ENCODE results near the gene UVRAG.

Gene UVRAG

GRCh38 chr11:76129729-76130128, 314.7 kb downstream of the UVRAG start:
- peaks cover 5% of the 10 kb centered on the region for H3K4me1 ChIP-seq (ENCODE audit: low read length)
- H3K27ac ChIP-seq (ENCODE audit: low read length) = no peak overlapping the region
- H3K27me3 ChIP-seq (ENCODE audit: low read depth, low read length) = no peaks in the 10 kb centered on the region
- peaks cover 19% of the 10 kb centered on the region; the same call in 1 of the 2 replicates for H4K20me1 ChIP-seq (ENCODE audit: insufficient read depth, low read length)
- H2AFZ ChIP-seq (ENCODE audit: low read depth, low read length) = no peak overlapping the region
- H3K9ac ChIP-seq (ENCODE audit: low read length) = no peak overlapping the region
- H3K4me2 ChIP-seq (ENCODE audit: low read length) = no peak overlapping the region
- no peaks in the 10 kb centered on the region for H3K79me2 ChIP-seq (ENCODE audit: low read length)
- no peak overlapping the region for H3K4me3 ChIP-seq (ENCODE audit: low read length)
- TF ChIP-seq CTCF (IDR thresholded peaks at IDR 0.05; ENCODE audit: low read depth, low read length) = no peak
- TF ChIP-seq EZH2phosphoT487 (IDR thresholded peaks at IDR 0.05; ENCODE audit: low read depth) = no peak
- H3K9me3 ChIP-seq (ENCODE audit: insufficient read depth, low read length) = no peaks in the 10 kb centered on the region
- peaks cover 15% of the 10 kb centered on the region for H3K36me3 ChIP-seq (replicated peaks; ENCODE audit: low read depth, low read length)

- Histone ChIP-seq H3K4me3 (ENCODE audit: low read length) (no peak overlapping the region), H3K9me3 (ENCODE audit: insufficient read depth, low read length) (no peaks in the 10 kb centered on the region), H3K9ac (ENCODE audit: low read length) (no peak overlapping the region), H3K79me2 (ENCODE audit: low read length) (no peaks in the 10 kb centered on the region), H3K27me3 (ENCODE audit: low read depth, low read length) (no peaks in the 10 kb centered on the region), H3K4me2 (ENCODE audit: low read length) (no peak overlapping the region), H2AFZ (ENCODE audit: low read depth, low read length) (no peak overlapping the region), H3K27ac (ENCODE audit: low read length) (no peak overlapping the region), H3K36me3 (replicated peaks; ENCODE audit: low read depth, low read length) (peaks cover 20% of the 10 kb centered on the region), H3K4me1 (ENCODE audit: low read length) (no peaks in the 10 kb centered on the region), H4K20me1 (ENCODE audit: insufficient read depth, low read length) (peaks cover 24% of the 10 kb centered on the region; the same call in 1 of the 2 replicates)
- TF ChIP-seq CTCF (IDR thresholded peaks at IDR 0.05; ENCODE audit: low read depth, low read length) (no peak), EZH2phosphoT487 (IDR thresholded peaks at IDR 0.05; ENCODE audit: low read depth) (no peak)
These were observed 316.1 kb downstream of the UVRAG start for GRCh38 chr11:76131142-76131541.

- no peak overlapping the region for H3K4me3 ChIP-seq (ENCODE audit: low read length)
- no peak overlapping the region for H3K4me2 ChIP-seq (ENCODE audit: low read length)
- H4K20me1 ChIP-seq (ENCODE audit: insufficient read depth, low read length) = peaks cover 24% of the 10 kb centered on the region; the same call in 1 of the 2 replicates
- peaks cover 13% of the 10 kb centered on the region for H3K36me3 ChIP-seq (replicated peaks; ENCODE audit: low read depth, low read length)
- H2AFZ ChIP-seq (ENCODE audit: low read depth, low read length) = no peak overlapping the region
- no peak for TF ChIP-seq CTCF (IDR thresholded peaks at IDR 0.05; ENCODE audit: low read depth, low read length)
- no peak for TF ChIP-seq EZH2phosphoT487 (IDR thresholded peaks at IDR 0.05; ENCODE audit: low read depth)
- no peaks in the 10 kb centered on the region for H3K4me1 ChIP-seq (ENCODE audit: low read length)
- H3K27me3 ChIP-seq (ENCODE audit: low read depth, low read length) = no peaks in the 10 kb centered on the region
- H3K9me3 ChIP-seq (ENCODE audit: insufficient read depth, low read length) = no peaks in the 10 kb centered on the region
- H3K9ac ChIP-seq (ENCODE audit: low read length) = no peak overlapping the region
- no peak overlapping the region for H3K27ac ChIP-seq (ENCODE audit: low read length)
- no peaks in the 10 kb centered on the region for H3K79me2 ChIP-seq (ENCODE audit: low read length)
These were observed 316.9 kb downstream of the UVRAG start for GRCh38 chr11:76131671-76132631.

GRCh38 chr11:76134239-76134638, 319.2 kb downstream of the UVRAG start:
- Histone ChIP-seq H3K27ac (ENCODE audit: low read length) (no peak overlapping the region), H3K4me1 (ENCODE audit: low read length) (no peaks in the 10 kb centered on the region), H4K20me1 (ENCODE audit: insufficient read depth, low read length) (peaks cover 14% of the 10 kb centered on the region; the same call in 1 of the 2 replicates), H3K4me3 (ENCODE audit: low read length) (no peak overlapping the region), H3K27me3 (ENCODE audit: low read depth, low read length) (no peaks in the 10 kb centered on the region), H3K9ac (ENCODE audit: low read length) (no peak overlapping the region), H2AFZ (ENCODE audit: low read depth, low read length) (no peak overlapping the region), H3K79me2 (ENCODE audit: low read length) (no peaks in the 10 kb centered on the region), H3K9me3 (ENCODE audit: insufficient read depth, low read length) (no peaks in the 10 kb centered on the region), H3K36me3 (replicated peaks; ENCODE audit: low read depth, low read length) (peaks cover 12% of the 10 kb centered on the region), H3K4me2 (ENCODE audit: low read length) (no peak overlapping the region)
- TF ChIP-seq CTCF (IDR thresholded peaks at IDR 0.05; ENCODE audit: low read depth, low read length) (no peak), EZH2phosphoT487 (IDR thresholded peaks at IDR 0.05; ENCODE audit: low read depth) (no peak)

Data from OCI-LY3 (cell line).